Measurements from ENCODE around the gene SIPA1L2.

Gene SIPA1L2

DNA sequence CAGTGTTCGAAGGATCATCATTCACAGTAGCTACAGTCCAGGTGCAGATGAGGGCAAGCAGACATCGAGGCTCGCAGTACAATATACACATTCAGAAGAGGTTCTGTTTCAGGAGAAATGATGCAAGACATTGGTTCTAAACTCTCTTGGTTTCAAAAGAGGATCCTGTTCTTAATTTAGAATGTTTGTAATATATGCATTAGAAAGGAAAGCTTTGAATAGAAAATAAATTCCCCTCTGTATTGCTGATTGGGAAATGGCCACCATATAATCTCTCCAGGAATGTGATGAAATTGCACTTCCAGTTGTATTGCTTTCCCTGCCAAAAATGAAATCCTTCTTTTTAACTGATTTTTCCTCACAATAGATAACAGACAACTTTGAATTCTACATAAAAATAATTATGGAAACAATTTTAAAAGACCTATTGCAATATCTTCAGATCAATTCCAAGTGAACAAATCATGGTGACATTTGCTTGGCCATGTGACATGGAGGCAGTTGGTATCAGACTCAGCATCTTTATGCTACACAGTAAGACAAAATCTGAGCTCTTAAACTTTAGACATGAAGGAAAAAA lies 27.6 kb upstream of the SIPA1L2 start:
- TF ChIP-seq, protein P1, sequence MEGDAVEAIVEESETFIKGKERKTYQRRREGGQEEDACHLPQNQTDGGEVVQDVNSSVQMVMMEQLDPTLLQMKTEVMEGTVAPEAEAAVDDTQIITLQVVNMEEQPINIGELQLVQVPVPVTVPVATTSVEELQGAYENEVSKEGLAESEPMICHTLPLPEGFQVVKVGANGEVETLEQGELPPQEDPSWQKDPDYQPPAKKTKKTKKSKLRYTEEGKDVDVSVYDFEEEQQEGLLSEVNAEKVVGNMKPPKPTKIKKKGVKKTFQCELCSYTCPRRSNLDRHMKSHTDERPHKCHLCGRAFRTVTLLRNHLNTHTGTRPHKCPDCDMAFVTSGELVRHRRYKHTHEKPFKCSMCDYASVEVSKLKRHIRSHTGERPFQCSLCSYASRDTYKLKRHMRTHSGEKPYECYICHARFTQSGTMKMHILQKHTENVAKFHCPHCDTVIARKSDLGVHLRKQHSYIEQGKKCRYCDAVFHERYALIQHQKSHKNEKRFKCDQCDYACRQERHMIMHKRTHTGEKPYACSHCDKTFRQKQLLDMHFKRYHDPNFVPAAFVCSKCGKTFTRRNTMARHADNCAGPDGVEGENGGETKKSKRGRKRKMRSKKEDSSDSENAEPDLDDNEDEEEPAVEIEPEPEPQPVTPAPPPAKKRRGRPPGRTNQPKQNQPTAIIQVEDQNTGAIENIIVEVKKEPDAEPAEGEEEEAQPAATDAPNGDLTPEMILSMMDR (conservative IDR thresholded peaks at IDR 0.05; ENCODE audit: low read depth, low read length) = no peak

DNA sequence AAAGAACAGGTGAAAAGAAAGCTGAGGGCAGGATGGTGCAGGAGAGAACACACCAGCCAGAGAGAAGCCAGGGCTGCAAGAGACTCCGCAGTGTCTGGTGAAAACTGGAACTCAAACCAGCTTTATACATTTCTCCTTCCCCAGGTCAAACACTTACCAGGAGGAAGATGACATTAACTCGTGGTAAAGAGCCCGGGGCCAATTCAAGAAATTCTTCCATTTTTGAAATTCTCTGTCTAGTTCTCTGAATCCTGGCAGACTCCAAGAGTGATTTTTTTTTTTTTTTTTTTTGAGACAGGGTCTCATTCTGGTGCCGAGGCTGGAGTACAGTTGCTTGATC lies 25.8 kb upstream of the SIPA1L2 start:
- no peak for DNase-seq (ENCODE audit: low read depth)
- H3K4me3 ChIP-seq (ENCODE audit: low read length) = no peak overlapping the region
- TF ChIP-seq, protein P1 (conservative IDR thresholded peaks at IDR 0.05; ENCODE audit: low read depth, low read length) = no peak

More for the DNA sequence above, 27.6 kb upstream of the SIPA1L2 start:
- H3K4me3 ChIP-seq (ENCODE audit: low read length) = no peak overlapping the region
- peak; percentile 2 for DNase-seq (ENCODE audit: low read depth)

DNA sequence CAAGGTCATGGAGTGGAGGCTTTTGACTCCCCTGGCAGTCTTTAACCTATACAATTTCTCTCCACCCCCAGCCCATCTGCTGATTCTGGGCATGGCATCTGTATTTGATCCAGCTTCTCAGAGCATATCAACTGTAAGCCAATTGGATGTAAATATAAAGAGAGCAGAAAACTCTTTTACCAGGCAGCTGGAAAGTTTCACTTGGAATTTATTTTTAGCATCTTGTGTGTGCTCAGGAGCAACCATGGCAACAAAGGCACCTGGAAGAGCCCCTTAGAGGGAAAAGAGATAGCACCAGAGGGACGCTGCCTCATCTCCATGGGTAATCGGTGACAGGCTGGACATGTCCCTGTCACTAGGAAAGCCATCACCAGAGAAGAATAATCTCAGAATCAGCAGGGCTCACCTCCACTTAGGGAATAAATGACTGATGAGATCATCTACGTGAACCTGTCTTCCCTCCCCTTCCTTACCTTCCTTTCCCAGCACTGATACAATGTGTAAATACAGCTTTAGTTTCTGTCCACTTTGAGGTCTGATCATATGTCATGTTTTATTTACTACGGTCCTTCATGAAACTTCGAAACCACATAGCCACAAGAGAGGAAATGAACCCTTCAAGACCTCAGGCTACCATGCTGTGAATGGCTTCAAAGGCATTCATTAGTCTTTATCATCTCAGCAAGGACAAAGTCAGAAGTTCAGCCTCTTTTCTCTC lies 25.3 kb upstream of the SIPA1L2 start:
- TF ChIP-seq, protein P1 (conservative IDR thresholded peaks at IDR 0.05; ENCODE audit: low read depth, low read length) = no peak
- no peak for DNase-seq (ENCODE audit: low read depth)
- no peak overlapping the region for H3K4me3 ChIP-seq (ENCODE audit: low read length)

DNA sequence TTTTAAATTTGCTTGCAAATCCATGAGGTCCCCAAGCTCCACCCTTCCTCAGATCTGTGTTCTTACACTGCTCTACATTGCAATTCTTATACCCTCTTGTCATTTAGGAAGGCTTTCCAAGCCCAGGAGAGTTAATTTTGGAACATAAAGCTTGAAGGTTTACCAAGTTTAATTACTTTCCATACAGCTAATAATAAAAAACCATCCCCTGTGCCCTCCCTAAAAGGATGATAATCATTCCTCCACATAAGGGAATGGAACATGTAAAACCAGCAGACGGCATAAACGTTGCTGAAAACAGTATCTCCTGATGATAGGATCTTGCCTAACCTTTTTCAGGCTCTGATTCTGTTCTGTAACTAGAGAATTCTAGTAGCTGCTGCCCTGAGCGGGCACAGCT lies 23.9 kb upstream of the SIPA1L2 start:
- no peak overlapping the region for H3K4me3 ChIP-seq (ENCODE audit: low read length)
- TF ChIP-seq, protein P1 (conservative IDR thresholded peaks at IDR 0.05; ENCODE audit: low read depth, low read length) = no peak
- no peak for DNase-seq (ENCODE audit: low read depth)

DNA sequence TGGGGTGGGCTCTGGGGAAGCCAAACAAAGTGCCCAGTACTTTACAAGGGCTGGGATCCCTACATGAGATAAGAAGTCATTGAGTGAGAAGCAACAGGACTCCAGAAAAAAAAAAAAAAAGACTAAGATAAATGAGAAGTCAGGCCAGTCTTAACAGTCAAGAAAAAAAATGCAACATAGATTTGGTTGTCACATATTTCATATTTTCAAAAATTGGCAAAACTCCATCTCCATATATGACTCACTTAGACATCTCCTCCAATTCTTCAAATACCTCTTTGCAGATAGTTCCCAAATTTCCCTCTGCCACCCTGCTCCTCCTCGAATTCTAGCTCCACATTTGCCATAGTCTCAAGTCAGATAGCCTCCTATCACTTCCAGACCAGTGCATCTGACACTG lies 20.9 kb upstream of the SIPA1L2 start:
- no peak overlapping the region for H3K4me3 ChIP-seq (ENCODE audit: low read length)
- TF ChIP-seq, protein P1 (conservative IDR thresholded peaks at IDR 0.05; ENCODE audit: low read depth, low read length) = no peak
- DNase-seq (ENCODE audit: low read depth) = no peak

DNA sequence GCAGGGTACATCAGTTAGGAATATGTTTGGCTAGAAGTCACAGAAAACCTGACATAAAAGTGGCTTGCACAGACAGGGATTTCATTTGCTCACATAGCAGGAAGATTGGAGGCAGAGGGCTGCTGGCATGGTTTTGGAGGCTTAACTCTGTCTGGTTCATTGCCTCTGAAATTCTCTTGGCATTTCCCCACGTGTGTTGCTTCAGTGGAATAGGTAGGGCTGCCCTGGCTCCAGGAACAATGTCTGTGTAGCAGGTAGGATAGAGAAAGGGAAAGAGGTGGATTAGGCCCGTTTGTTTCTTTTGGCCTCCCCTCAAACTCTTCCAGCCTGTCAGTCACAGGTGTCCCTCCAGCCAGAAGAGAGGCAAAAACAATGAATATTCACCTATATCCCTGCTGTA lies 20.5 kb upstream of the SIPA1L2 start:
- no peak for DNase-seq (ENCODE audit: low read depth)
- TF ChIP-seq, protein P1 (conservative IDR thresholded peaks at IDR 0.05; ENCODE audit: low read depth, low read length) = no peak

DNA sequence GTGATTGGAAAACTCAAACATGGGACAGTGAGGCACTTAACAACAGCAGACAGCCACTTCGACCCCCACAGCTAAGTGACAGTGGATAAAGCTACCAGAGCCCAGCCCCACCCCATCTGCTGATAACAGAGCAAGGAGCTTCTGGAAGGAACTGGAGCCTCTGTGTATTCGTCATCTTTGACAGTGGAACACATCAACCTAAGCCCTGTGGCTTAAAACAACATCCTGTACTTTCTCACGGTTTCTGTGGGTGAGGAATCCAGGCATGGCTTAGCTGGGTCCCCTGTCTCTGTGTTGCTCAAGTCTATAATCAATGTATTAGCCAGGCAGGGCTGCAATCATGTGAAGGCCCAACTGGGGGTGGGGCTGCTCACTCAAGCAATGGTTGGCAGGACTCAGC lies 18.4 kb upstream of the SIPA1L2 start:
- DNase-seq (ENCODE audit: low read depth) = no peak
- H3K4me3 ChIP-seq (ENCODE audit: low read length) = no peak overlapping the region
- TF ChIP-seq, protein P1 (conservative IDR thresholded peaks at IDR 0.05; ENCODE audit: low read depth, low read length) = no peak

More for the DNA sequence above, 20.5 kb upstream of the SIPA1L2 start:
- no peak overlapping the region for H3K4me3 ChIP-seq (ENCODE audit: low read length)

All from retinal pigment epithelial cell (primary cell).